GM23338 (cell line): ENCODE data around the gene FAM171A2. TPM values are rescaled to one million over a fixed set of nuclear protein-coding genes. Genes with fewer than 3 reads are reported as not detected.

Source experiments
- EZH2phosphoT487 ChIP-seq: fragments of 200-600 bp; sonication (generic); IDR thresholded peaks from one replicate; pipeline ENCODE4 v1.8.1; 2018; ENCODE audit warnings: antibody characterized with exemption; ENCODE audit not compliant: unreplicated experiment
- JUNB ChIP-seq: IDR thresholded peaks from one replicate; pipeline ENCODE4 v1.6.1; 2016; ENCODE audit warnings: antibody characterized with exemption; ENCODE audit not compliant: unreplicated experiment
- POLR2AphosphoS5 ChIP-seq: IDR thresholded peaks from 2 replicates; pipeline ENCODE4 v1.6.1; 2016; ENCODE audit warnings: antibody characterized with exemption, low read depth
- STAT1 ChIP-seq: IDR thresholded peaks from one replicate; pipeline ENCODE4 v1.6.1; 2016; ENCODE audit warnings: antibody characterized with exemption; ENCODE audit not compliant: unreplicated experiment
- ZNF114 ChIP-seq: fragments of 250-450 bp; sonication (Bioruptor Pico); IDR thresholded peaks from 2 replicates; pipeline ENCODE4 v1.5.0; 2020; ENCODE audit warnings: mild to moderate bottlenecking, moderate library complexity
- ZNF331 ChIP-seq: fragments of 250-450 bp; sonication (Bioruptor Pico); IDR thresholded peaks from 2 replicates; pipeline ENCODE4 v1.5.0; 2020; ENCODE audit warnings: low read depth, mild to moderate bottlenecking, moderate library complexity
- polyA plus RNA-seq: library from polyadenylated mRNA; unstranded; fragments of >200 nt; fragmentation: Nextera tagmentation; extraction: Ambion mirVana; gene quantifications from 2 replicates; pipeline ENCODE4 v1.2.1, GENCODE V29; 2016
- total RNA-seq: library from RNA; depleted of rRNA; stranded (reverse); fragments of >200 nt; shearing (Covaris generic); gene quantifications from 2 replicates; pipeline ENCODE4 v1.2.3, GENCODE V29; 2014
- TF ChIP-seq, protein P1 (sequence below): fragments of 250-450 bp; sonication (Bioruptor Pico); IDR thresholded peaks from 2 replicates; pipeline ENCODE4 v1.5.0; 2020; ENCODE audit warnings: mild to moderate bottlenecking, moderate library complexity
- TF ChIP-seq, protein P2 (sequence below), 2 experiments: fragments of 200-600 bp in 1 of 2; sonication (generic) in 1 of 2; conservative IDR thresholded peaks; 2 replicates each; pipeline versions ENCODE4 v1.5.1 to v1.6.1; 2016 to 2017; ENCODE audit warnings: antibody characterized with exemption in 2 of 2, low read depth in 2 of 2, mild to moderate bottlenecking in 2 of 2, moderate library complexity in 1 of 2

The FAM171A2 gene
- total and polyA plus RNA-seq, 2 experiments from 2014 or later = 4.1 to 35.4 TPM

DNA sequence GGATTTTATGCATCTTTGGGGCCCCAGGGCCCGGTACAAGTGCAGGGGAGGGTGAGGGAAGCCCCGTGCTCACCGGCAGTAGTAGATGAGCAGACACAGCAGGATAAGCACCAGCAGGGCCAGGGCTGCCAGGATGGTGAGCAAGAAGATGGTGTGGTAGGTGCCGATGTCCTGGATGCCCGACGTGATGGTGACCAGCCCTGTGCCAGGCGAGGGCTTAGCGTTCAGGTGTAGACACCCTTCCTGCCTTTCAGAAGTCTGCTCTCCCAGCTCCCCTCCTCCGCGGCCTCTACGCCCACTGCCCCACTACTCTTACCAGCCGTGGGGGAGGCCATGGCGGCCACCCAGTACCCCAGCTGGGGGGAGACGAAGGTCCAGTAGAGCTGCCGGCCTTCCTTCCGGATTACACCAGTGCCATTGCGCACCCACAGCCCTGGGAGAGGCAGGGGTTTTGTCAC is 8.0 kb downstream of the FAM171A2 start (continued):
- TF ChIP-seq, protein P1, sequence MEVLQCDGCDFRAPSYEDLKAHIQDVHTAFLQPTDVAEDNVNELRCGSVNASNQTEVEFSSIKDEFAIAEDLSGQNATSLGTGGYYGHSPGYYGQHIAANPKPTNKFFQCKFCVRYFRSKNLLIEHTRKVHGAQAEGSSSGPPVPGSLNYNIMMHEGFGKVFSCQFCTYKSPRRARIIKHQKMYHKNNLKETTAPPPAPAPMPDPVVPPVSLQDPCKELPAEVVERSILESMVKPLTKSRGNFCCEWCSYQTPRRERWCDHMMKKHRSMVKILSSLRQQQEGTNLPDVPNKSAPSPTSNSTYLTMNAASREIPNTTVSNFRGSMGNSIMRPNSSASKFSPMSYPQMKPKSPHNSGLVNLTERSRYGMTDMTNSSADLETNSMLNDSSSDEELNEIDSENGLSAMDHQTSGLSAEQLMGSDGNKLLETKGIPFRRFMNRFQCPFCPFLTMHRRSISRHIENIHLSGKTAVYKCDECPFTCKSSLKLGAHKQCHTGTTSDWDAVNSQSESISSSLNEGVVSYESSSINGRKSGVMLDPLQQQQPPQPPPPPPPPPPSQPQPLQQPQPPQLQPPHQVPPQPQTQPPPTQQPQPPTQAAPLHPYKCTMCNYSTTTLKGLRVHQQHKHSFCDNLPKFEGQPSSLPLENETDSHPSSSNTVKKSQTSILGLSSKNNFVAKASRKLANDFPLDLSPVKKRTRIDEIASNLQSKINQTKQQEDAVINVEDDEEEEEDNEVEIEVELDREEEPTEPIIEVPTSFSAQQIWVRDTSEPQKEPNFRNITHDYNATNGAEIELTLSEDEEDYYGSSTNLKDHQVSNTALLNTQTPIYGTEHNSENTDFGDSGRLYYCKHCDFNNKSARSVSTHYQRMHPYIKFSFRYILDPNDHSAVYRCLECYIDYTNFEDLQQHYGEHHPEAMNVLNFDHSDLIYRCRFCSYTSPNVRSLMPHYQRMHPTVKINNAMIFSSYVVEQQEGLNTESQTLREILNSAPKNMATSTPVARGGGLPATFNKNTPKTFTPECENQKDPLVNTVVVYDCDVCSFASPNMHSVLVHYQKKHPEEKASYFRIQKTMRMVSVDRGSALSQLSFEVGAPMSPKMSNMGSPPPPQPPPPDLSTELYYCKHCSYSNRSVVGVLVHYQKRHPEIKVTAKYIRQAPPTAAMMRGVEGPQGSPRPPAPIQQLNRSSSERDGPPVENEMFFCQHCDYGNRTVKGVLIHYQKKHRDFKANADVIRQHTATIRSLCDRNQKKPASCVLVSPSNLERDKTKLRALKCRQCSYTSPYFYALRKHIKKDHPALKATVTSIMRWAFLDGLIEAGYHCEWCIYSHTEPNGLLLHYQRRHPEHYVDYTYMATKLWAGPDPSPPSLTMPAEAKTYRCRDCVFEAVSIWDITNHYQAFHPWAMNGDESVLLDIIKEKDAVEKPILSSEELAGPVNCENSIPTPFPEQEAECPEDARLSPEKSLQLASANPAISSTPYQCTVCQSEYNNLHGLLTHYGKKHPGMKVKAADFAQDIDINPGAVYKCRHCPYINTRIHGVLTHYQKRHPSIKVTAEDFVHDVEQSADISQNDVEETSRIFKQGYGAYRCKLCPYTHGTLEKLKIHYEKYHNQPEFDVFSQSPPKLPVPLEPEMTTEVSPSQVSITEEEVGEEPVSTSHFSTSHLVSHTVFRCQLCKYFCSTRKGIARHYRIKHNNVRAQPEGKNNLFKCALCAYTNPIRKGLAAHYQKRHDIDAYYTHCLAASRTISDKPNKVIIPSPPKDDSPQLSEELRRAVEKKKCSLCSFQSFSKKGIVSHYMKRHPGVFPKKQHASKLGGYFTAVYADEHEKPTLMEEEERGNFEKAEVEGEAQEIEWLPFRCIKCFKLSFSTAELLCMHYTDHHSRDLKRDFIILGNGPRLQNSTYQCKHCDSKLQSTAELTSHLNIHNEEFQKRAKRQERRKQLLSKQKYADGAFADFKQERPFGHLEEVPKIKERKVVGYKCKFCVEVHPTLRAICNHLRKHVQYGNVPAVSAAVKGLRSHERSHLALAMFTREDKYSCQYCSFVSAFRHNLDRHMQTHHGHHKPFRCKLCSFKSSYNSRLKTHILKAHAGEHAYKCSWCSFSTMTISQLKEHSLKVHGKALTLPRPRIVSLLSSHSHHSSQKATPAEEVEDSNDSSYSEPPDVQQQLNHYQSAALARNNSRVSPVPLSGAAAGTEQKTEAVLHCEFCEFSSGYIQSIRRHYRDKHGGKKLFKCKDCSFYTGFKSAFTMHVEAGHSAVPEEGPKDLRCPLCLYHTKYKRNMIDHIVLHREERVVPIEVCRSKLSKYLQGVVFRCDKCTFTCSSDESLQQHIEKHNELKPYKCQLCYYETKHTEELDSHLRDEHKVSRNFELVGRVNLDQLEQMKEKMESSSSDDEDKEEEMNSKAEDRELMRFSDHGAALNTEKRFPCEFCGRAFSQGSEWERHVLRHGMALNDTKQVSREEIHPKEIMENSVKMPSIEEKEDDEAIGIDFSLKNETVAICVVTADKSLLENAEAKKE (CRISPR knock-in tag) = no peak
- no peak for TF ChIP-seq JUNB
- no peak for TF ChIP-seq ZNF114 (CRISPR knock-in tag)
- TF ChIP-seq EZH2phosphoT487 = no peak
- no peak for TF ChIP-seq POLR2AphosphoS5
- TF ChIP-seq, protein P2, sequence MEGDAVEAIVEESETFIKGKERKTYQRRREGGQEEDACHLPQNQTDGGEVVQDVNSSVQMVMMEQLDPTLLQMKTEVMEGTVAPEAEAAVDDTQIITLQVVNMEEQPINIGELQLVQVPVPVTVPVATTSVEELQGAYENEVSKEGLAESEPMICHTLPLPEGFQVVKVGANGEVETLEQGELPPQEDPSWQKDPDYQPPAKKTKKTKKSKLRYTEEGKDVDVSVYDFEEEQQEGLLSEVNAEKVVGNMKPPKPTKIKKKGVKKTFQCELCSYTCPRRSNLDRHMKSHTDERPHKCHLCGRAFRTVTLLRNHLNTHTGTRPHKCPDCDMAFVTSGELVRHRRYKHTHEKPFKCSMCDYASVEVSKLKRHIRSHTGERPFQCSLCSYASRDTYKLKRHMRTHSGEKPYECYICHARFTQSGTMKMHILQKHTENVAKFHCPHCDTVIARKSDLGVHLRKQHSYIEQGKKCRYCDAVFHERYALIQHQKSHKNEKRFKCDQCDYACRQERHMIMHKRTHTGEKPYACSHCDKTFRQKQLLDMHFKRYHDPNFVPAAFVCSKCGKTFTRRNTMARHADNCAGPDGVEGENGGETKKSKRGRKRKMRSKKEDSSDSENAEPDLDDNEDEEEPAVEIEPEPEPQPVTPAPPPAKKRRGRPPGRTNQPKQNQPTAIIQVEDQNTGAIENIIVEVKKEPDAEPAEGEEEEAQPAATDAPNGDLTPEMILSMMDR (conservative IDR thresholded peaks at IDR 0.05; ENCODE audit: low read depth in 2 of 2) = no peak
- TF ChIP-seq STAT1 = no peak
- no peak for TF ChIP-seq ZNF331
